NCI-H128 (cell line): ENCODE results near the gene TLCD1.
"Not testable (repeated sequence)": the region's sequence is repeated elsewhere in the genome, so short reads cannot be mapped to it uniquely, and the experiment has no call there.

Experiments used
- DNase-seq: peaks from one replicate; lab custom pipeline; 2025; ENCODE audit not compliant: unreplicated experiment; lab: John Stamatoyannopoulos, UW

The TLCD1 gene

GRCh38 chr17:28729950-28730330, 3.9 kb upstream of the TLCD1 start:
- DNase-seq, result no peak

- DNase-seq, result peak; percentile 66
Observed at GRCh38 chr17:28728364-28729200, 2.5 kb upstream of the TLCD1 start, which contains the start of gene NEK8. TSS of gene NEK8 (plus strand) at chr17:28728788. CDS start at chr17:28728814, 26 bp downstream.

- peak; percentile 85 for DNase-seq
Observed at GRCh38 chr17:28726627-28727491, 826 bp upstream of the TLCD1 start.

DNA sequence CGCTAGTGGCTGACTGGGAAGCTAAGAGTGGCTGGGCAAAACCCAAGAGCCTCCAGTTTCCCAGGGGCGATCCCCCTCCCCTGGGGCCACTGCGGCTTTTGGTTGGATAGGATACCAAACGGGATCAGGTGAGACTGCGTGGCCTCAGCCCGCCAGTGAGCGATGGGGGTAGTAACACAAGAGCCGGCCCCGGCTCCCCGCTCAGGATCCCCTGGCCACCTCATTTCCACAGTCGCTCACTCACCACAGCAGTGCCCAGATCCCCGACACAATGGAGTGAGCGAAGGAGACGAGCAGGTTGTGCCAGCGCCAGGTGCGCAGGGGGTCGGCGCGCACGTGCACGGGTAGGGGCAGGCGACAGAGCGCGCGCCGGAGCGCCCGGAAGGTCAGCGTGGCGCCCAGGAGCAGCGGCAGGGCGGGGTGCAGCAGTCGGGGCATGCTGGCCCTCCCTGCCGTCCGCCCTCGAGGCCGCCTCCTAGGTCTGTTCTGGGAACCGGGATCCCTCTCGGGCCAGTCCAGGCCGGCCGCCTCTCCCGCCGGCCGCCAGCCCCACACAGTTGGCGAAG, 290 bp downstream of the TLCD1 start:
- DNase-seq, result peak; percentile 18

- DNase-seq, result no peak
Observed at GRCh38 chr17:28725166-28725659, 820 bp downstream of the TLCD1 start.

- DNase-seq, result no peak
Observed at GRCh38 chr17:28724500-28725165, 1.4 kb downstream of the TLCD1 start.

DNA sequence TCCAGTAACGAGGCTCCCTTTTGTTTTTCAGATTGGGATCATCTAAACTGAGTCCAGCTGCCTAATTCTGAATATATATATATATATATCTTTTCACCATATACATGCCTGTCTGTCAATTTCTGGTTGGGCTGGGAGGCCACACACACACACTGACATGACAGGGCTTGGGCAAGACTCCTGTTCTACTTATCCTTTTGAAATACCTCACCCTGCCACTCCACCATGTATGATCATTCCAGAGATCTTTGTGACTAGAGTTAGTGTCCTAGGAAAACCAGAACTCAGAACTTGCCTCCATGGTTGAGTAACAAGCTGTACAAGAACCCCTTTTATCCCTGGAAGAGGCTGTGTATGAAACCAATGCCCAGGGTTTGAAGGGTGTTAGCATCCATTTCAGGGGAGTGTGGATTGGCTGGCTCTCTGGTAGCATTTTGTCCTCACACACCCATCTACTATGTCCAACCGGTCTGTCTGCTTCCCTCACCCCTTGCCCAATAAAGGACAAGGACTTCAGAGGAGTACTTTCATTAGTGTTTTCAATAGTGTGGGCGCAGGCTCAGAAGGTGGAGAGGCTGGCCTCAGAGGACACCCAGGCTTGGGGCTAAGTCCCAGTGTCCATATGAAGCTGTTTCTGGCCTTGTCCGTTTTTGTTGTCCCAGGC, 2.1 kb downstream of the TLCD1 start:
- not testable (repeated sequence) for DNase-seq

- DNase-seq, result no peak
Observed at GRCh38 chr17:28723159-28723835, 2.7 kb downstream of the TLCD1 start.

- DNase-seq, result no peak
Observed at GRCh38 chr17:28722417-28723158, 3.4 kb downstream of the TLCD1 start.

GRCh38 chr17:28720997-28721329, 5.1 kb downstream of the TLCD1 start:
- not testable (repeated sequence) for DNase-seq

DNA sequence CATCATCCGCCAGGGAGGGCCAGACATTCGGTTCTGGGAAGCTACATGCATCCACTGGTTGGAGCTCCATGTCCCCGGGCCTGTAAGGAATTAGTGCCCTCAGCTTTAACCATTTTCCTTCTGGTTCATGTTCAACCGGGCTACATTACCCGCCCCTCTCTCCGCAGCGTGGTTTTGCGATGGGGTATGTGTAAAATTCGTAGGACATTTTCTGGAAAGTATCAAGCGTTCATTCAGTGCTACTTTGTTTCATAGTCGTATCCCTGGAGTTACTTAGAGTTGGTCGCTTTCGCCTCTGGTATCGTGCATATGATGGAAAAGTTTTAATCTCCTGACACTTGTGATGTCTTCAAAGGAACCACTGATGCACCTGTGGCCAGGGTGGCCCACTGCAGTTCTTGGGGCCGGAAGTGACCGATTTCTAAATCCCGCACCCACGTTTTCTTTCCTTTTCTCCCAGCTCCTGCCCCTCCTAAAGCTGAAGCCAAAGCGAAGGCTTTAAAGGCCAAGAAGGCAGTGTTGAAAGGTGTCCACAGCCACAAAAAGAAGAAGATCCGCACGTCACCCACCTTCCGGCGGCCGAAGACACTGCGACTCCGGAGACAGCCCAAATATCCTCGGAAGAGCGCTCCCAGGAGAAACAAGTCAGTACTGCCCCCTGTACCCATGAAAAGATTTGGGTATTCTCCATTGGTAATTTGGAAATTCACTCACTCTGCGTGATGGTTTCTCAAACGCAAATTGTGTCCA, 5.6 kb downstream of the TLCD1 start:
- no peak for DNase-seq

- no peak for DNase-seq
Observed at GRCh38 chr17:28719021-28719433, 7.0 kb downstream of the TLCD1 start.

DNA sequence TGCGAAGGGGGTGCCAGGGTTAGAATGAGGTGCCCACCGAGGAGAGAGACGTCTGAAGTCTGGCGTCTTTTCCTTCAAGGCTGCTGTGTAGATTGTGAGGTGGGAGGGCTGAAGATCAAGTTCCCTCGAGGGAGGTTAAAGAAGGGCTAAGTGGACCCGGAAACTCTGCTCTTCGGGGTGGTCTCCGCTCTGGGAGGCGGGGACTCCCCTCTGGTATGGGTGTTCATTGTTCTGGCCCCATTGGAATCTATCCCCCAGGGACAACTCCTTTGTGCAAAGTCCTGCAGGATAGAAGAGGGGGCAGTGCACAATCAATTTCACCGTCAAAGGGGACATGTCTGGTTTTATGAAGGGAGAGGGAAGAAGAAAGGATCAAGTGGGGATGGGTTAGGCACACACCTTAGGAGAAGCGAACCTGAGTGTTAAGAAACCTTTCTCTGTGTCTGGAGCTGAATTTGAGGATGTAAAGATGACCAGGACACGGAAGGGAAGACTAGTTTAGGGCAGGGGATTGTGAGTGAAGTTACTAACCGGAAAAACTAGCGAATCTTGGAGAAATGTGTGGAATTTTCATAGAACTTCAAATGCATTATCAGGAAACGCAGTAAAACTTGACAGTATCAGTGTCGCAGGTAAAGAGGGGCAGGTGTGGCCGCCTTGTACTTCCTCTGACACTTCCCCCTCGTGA, 7.6 kb downstream of the TLCD1 start:
- DNase-seq, result no peak

DNA sequence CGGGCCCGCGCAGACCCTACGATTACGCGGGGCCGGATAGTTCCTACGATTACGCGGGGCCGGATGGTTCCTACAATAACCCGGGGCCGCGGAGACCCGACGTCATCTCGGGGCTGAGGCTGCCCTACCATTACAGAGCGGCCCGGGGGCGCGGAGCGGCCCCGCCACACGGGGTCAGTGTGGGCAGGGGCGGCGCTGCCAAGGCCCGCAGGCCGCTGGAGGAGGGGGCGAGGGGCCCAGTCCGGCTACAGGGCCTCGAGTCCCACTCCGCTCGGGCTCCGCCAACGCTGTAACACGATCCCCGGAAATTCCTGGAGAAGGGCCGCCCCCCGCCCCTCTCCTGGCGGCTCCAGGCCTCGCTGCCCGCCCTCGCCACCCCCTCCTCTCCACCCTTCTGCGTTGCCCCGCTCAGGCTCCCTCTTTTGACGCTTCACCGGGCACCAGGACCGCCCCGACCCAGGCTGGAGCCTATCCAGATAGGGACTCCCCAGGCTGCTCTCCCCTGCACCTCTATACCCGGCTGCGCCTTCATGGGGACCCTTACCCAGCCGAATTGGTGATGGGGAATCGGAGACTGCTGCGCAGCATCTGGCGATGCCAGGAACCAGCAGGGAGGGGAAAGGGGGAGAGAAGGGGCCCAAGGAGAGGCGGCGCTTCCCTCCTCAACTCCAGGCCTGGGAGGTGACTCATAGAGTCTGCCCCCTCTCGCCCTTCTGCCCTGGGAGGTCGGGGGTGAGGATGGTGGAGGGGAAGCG, 8.3 kb downstream of the TLCD1 start, which contains the start of gene RAB34:
Gene RAB34, minus strand, starts transcription at position 291 of the 755 bp plus-strand sequence. CDS start 602 bp downstream, outside the sequence.
- DNase-seq, result peak; percentile 7

DNA sequence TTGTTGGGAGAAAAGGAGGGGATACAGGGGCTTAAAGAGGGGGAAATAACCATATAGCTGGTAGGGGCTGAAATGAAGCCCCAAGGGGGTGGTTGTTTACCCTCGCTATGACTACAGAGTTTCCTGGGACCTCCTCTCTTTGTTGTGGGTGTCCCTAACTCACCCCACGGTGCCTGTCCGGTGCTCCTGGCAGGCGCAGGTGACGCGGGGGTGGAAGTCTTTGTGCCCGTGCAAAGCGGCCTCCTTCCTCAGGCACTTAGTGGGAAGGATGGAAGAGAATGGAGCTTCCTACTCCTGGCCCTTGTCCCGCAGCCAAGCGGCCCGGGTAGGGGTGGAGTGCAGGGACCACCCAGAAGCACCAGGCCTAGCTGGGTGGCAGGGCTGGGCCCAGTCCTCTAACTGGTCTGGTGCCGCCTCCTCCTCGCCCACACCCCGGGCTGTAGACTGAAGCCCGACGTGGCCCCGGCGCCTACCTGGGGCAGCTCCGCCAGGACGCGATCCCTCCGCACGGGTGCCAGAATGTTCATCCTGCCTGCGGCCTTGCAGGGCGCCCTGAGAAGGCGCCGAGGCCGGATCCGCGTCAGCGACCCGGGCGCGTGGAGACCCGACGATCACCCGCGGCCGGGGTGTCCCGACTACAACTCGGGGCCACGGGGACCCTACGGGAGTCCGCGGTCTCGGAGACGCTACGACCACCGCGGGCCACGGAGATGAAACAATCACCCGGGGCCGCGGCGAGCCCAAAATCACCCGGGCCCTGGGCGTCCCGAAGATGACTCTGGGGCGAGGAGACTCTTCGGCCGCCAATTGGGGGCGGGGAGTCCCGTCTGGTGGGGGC, 9.1 kb downstream of the TLCD1 start:
- DNase-seq, result no peak

GRCh38 chr17:28715217-28715616, 10.8 kb downstream of the TLCD1 start:
- no peak for DNase-seq
